GM19372 (cell line): ENCODE data around the gene HOXB2.
"Not testable (repeated sequence)": the region's sequence is repeated elsewhere in the genome, so short reads cannot be mapped to it uniquely, and the experiment has no call there.

ENCODE experiments used
- ATAC-seq: cut with Tn5 transposase; IDR thresholded peaks from one replicate; pipeline ENCODE4 v1.9.1; 2021; ENCODE audit warnings: mild to moderate bottlenecking, low read depth, moderate library complexity; ENCODE audit not compliant: unreplicated experiment

HOXB2 gene

GRCh38 chr17:48543854-48544348 lies 1.0 kb downstream of the HOXB2 start:
- no peak for ATAC-seq

- no peak for ATAC-seq
These were observed 1.6 kb downstream of the HOXB2 start for GRCh38 chr17:48543107-48543853.

- ATAC-seq = no peak
These were observed 2.2 kb downstream of the HOXB2 start for GRCh38 chr17:48542698-48543106.

GRCh38 chr17:48542114-48542656 lies 2.7 kb downstream of the HOXB2 start:
- no peak for ATAC-seq

GRCh38 chr17:48541577-48542113 lies 3.3 kb downstream of the HOXB2 start:
- no peak for ATAC-seq

- ATAC-seq = no peak
These were observed 3.8 kb downstream of the HOXB2 start for GRCh38 chr17:48541036-48541576.

- no peak for ATAC-seq
These were observed 4.7 kb downstream of the HOXB2 start for GRCh38 chr17:48540213-48540612.

- ATAC-seq = no peak
These were observed 5.7 kb downstream of the HOXB2 start for GRCh38 chr17:48539177-48539576.

GRCh38 chr17:48537316-48537715 lies 7.6 kb downstream of the HOXB2 start:
- no peak for ATAC-seq

- not testable (repeated sequence) for ATAC-seq
These were observed 8.9 kb downstream of the HOXB2 start for GRCh38 chr17:48535793-48536559.

- ATAC-seq = no peak
These were observed 12.6 kb downstream of the HOXB2 start for GRCh38 chr17:48532261-48532660.

- no peak for ATAC-seq
These were observed 14.0 kb downstream of the HOXB2 start, which contains the start of gene HOXB1 for GRCh38 chr17:48530887-48531272. TSS of gene HOXB1 (minus strand) at chr17:48531011. CDS start at chr17:48530904, 107 bp downstream.

- ATAC-seq = no peak
These were observed 14.6 kb downstream of the HOXB2 start for GRCh38 chr17:48530208-48530886.

GRCh38 chr17:48529683-48530009 lies 15.3 kb downstream of the HOXB2 start:
- ATAC-seq = no peak

GRCh38 chr17:48528936-48529682 lies 15.8 kb downstream of the HOXB2 start:
- no peak for ATAC-seq

GRCh38 chr17:48528153-48528935 lies 16.6 kb downstream of the HOXB2 start:
- no peak for ATAC-seq

- ATAC-seq = no peak
These were observed 17.4 kb downstream of the HOXB2 start for GRCh38 chr17:48527547-48527932.

- ATAC-seq = no peak
These were observed 18.0 kb downstream of the HOXB2 start for GRCh38 chr17:48526608-48527546.
